ENCODE data around the gene LRRC8B.

GRCh38 chr1:89578151-89578550 lies 53.5 kb downstream of the LRRC8B start:
- TF ChIP-seq NR1H2 (CRISPR knock-in tag; IDR thresholded peaks at IDR 0.05): no peak
- TF ChIP-seq NFIC (IDR thresholded peaks at IDR 0.05): no peak
- TF ChIP-seq BACH1 (tag; IDR thresholded peaks at IDR 0.05): no peak
- TF ChIP-seq RBM34 (IDR thresholded peaks at IDR 0.05; ENCODE audit: borderline replicate concordance, insufficient read depth, low read length): no peak
- no peak for TF ChIP-seq TCF7 (IDR thresholded peaks at IDR 0.05; ENCODE audit: borderline replicate concordance)
- TF ChIP-seq POLR2A (conservative IDR thresholded peaks at IDR 0.05): no peak
- no peak for TF ChIP-seq BHLHE40 (IDR thresholded peaks at IDR 0.05; ENCODE audit: low read length)
- TF ChIP-seq SIN3A (IDR thresholded peaks at IDR 0.05; ENCODE audit: borderline replicate concordance in 2 of 2, control insufficient read depth in 1 of 2, low read depth in 2 of 2, low read length in 2 of 2): no peak
- no peak for TF ChIP-seq ZNF766 (CRISPR knock-in tag; conservative IDR thresholded peaks at IDR 0.05)
- TF ChIP-seq, protein P1, sequence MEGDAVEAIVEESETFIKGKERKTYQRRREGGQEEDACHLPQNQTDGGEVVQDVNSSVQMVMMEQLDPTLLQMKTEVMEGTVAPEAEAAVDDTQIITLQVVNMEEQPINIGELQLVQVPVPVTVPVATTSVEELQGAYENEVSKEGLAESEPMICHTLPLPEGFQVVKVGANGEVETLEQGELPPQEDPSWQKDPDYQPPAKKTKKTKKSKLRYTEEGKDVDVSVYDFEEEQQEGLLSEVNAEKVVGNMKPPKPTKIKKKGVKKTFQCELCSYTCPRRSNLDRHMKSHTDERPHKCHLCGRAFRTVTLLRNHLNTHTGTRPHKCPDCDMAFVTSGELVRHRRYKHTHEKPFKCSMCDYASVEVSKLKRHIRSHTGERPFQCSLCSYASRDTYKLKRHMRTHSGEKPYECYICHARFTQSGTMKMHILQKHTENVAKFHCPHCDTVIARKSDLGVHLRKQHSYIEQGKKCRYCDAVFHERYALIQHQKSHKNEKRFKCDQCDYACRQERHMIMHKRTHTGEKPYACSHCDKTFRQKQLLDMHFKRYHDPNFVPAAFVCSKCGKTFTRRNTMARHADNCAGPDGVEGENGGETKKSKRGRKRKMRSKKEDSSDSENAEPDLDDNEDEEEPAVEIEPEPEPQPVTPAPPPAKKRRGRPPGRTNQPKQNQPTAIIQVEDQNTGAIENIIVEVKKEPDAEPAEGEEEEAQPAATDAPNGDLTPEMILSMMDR (IDR thresholded peaks at IDR 0.05 in 2 of 3, conservative IDR thresholded peaks at IDR 0.05 in 1 of 3; ENCODE audit: insufficient read depth in 2 of 3, low read depth in 1 of 3, low read length in 3 of 3): no peak
